Smooth muscle cell (in vitro differentiated cells): ENCODE results near the gene GTF3C5. TPM values are rescaled to one million over a fixed set of nuclear protein-coding genes. Genes with fewer than 3 reads are reported as not detected.

Experiments used
- DNase-seq: peaks from one replicate; lab custom pipeline; 2025; ENCODE audit not compliant: unreplicated experiment; lab: John Stamatoyannopoulos, UW
- H2AFZ ChIP-seq: fragments of 200-600 bp; sonication (generic); 2 replicates; pipeline ENCODE4 v1.6.0; 2016; ENCODE audit warnings: antibody characterized with exemption, low read depth, mild to moderate bottlenecking
- H3F3A ChIP-seq: fragments of 200-600 bp; sonication (generic); 2 replicates; pipeline ENCODE4 v1.6.0; 2017; ENCODE audit warnings: antibody characterized with exemption, low read depth
- H3K27ac ChIP-seq: fragments of 200-600 bp; sonication (generic); 2 replicates; pipeline ENCODE4 v1.5.1; 2016; ENCODE audit warnings: low read depth, mild to moderate bottlenecking
- H3K27me3 ChIP-seq: fragments of 200-600 bp; sonication (generic); 2 replicates; pipeline ENCODE4 v1.6.1; 2016; ENCODE audit warnings: low read depth, mild to moderate bottlenecking
- H3K36me3 ChIP-seq: fragments of 200-600 bp; sonication (generic); 2 replicates; pipeline ENCODE4 v1.5.1; 2016; ENCODE audit warnings: low read depth
- H3K4me1 ChIP-seq: fragments of 200-600 bp; sonication (generic); 2 replicates; pipeline ENCODE4 v1.5.1; 2016; ENCODE audit warnings: low read depth
- H3K4me2 ChIP-seq: fragments of 200-600 bp; sonication (generic); 2 replicates; pipeline ENCODE4 v1.6.0; 2016; ENCODE audit warnings: mild to moderate bottlenecking
- H3K4me3 ChIP-seq: fragments of 200-600 bp; sonication (generic); 2 replicates; pipeline ENCODE4 v1.5.1; 2016; ENCODE audit warnings: mild to moderate bottlenecking
- H3K79me2 ChIP-seq: fragments of 200-600 bp; sonication (generic); 2 replicates; pipeline ENCODE4 v1.6.0; 2016; ENCODE audit warnings: low read depth, mild to moderate bottlenecking
- H3K9ac ChIP-seq: fragments of 200-600 bp; sonication (generic); 2 replicates; pipeline ENCODE4 v1.6.0; 2016; ENCODE audit warnings: low read depth
- H3K9me3 ChIP-seq: fragments of 200-600 bp; sonication (generic); replicated peaks from 2 replicates; pipeline ENCODE4 v1.5.1; 2016; ENCODE audit warnings: low read depth
- H4K20me1 ChIP-seq: fragments of 200-600 bp; sonication (generic); 2 replicates; pipeline ENCODE4 v1.6.0; 2016; ENCODE audit warnings: low read depth
- CTCF ChIP-seq: fragments of 200-600 bp; sonication (generic); IDR thresholded peaks from 2 replicates; pipeline ENCODE4 v1.5.1; 2017; ENCODE audit warnings: borderline replicate concordance, mild to moderate bottlenecking, antibody characterized with exemption; ENCODE audit not compliant: insufficient read depth, poor library complexity, severe bottlenecking
- WGBS: methylation state at CpG from one replicate; pipeline ENCODE4 v1.1.7; 2016; ENCODE audit warnings: low lambda C conversion rate; 5-methylcytosine and 5-hydroxymethylcytosine counted together
- polyA plus RNA-seq: library from polyadenylated mRNA; unstranded; fragments of >200 nt; fragmentation: Nextera tagmentation; extraction: Ambion mirVana; gene quantifications from 2 replicates; pipeline ENCODE4 v1.2.1, GENCODE V29; 2016
- total RNA-seq: library from RNA; depleted of rRNA; stranded (reverse); fragments of >200 nt; gene quantifications from 2 replicates; pipeline ENCODE4 v1.2.3, GENCODE V29; 2014

The GTF3C5 gene
- total and polyA plus RNA-seq, 2 experiments from 2014 or later, result 44.2 to 59.0 TPM

DNA sequence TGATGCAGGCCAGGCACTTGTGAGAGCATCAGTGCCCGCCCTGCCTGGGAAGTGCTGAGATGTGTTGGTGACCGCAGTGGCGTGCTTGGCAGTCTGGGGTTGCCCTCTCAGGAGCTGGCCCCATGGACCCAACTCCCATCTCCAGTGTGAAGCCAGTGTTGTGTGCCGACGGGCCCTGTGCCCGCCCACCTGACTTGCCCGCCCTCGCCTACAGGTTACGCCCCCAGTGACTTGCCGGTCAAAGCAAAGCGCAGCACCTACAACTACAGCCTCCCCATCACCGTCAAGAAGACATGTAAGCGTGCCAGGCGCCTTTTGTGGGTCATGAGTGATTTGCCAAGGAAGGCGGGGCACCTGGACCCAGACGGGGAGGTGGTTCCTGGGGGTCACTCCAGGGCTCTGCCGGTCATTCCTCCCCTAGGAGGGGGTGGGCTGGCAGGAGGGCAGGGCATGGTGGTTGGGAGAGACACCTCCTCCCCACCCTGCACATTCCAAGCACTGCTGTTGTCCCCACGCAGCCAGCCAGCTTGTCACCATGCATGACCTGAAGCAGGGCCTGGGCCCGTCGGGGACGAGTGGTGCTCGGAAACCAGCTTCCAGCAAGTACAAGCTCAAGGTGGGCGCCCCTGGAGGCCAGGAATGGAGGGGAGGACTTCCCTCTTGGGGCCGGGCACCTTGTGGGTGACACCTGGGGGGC is 23.5 kb downstream of the GTF3C5 start:
- H3K36me3 ChIP-seq, result no peaks in the 10 kb centered on the region
- no peaks in the 10 kb centered on the region for H3K79me2 ChIP-seq
- H3K4me3 ChIP-seq, result no peak overlapping the region
- H3F3A ChIP-seq, result no peaks in the 10 kb centered on the region
- H2AFZ ChIP-seq, result no peak overlapping the region
- H4K20me1 ChIP-seq, result peaks cover 10% of the 10 kb centered on the region
- H3K27ac ChIP-seq, result no peak overlapping the region
- H3K4me2 ChIP-seq, result no peak overlapping the region
- H3K4me1 ChIP-seq, result no peaks in the 10 kb centered on the region
- WGBS, result 96% methylated on average over 22 of the region's 24 CpGs
- no peaks in the 10 kb centered on the region for H3K27me3 ChIP-seq
- no peak for TF ChIP-seq CTCF
- DNase-seq, result no peak
- no peaks in the 10 kb centered on the region for H3K9me3 ChIP-seq
- H3K9ac ChIP-seq, result no peak overlapping the region

- Histone ChIP-seq H2AFZ (no peak overlapping the region), H3F3A (no peaks in the 10 kb centered on the region), H3K9ac (no peak overlapping the region), H3K4me1 (peaks cover 5% of the 10 kb centered on the region), H3K36me3 (no peaks in the 10 kb centered on the region), H4K20me1 (peaks cover 9% of the 10 kb centered on the region), H3K4me3 (no peak overlapping the region), H3K4me2 (no peak overlapping the region), H3K27ac (no peak overlapping the region), H3K27me3 (no peaks in the 10 kb centered on the region), H3K9me3 (no peaks in the 10 kb centered on the region), H3K79me2 (no peaks in the 10 kb centered on the region)
- WGBS, result 85% methylated on average over 16 of the region's 16 CpGs
- DNase-seq, result no peak
- no peak for TF ChIP-seq CTCF
Measured at GRCh38 chr9:133054966-133055365, 24.2 kb downstream of the GTF3C5 start.

DNA sequence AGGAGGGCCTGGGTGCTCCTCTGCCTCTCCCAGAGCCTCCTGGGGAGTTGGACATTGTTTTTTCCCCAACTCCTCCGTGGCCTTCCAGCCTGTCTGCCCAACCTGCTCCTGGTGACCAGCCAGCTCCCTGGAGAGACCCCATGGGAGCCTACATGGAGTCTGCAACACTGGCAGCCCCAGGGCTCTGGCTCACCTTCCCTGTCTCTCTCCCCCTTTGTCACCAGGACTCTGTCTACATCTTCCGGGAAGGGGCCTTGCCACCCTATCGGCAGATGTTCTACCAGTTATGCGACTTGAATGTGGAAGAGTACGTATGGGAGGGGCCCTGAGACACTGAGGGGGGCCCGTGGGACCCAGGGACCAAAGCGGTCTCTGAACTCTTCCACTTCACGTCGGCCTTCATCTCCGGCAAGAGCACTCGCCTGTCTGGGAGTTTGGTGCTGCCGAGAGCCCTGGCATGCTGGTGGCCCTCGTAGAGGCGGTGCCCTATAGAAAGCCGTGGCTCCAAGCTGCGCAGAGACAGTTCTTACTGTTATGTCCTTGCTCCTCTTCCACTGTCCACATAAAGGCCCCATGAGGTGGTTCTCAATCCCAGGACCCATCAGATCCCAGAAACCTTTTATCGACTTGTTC is 25.1 kb downstream of the GTF3C5 start:
- Histone ChIP-seq H3K4me3 (no peak overlapping the region), H4K20me1 (no peaks in the 10 kb centered on the region), H3F3A (no peaks in the 10 kb centered on the region), H3K9me3 (no peaks in the 10 kb centered on the region), H3K36me3 (no peaks in the 10 kb centered on the region), H3K27ac (no peak overlapping the region), H3K27me3 (no peaks in the 10 kb centered on the region), H3K9ac (no peak overlapping the region), H3K4me2 (no peak overlapping the region), H3K79me2 (no peaks in the 10 kb centered on the region), H3K4me1 (peaks cover 9% of the 10 kb centered on the region), H2AFZ (no peak overlapping the region)
- 98% methylated on average over 17 of the region's 17 CpGs for WGBS
- TF ChIP-seq CTCF, result no peak
- DNase-seq, result no peak

DNA sequence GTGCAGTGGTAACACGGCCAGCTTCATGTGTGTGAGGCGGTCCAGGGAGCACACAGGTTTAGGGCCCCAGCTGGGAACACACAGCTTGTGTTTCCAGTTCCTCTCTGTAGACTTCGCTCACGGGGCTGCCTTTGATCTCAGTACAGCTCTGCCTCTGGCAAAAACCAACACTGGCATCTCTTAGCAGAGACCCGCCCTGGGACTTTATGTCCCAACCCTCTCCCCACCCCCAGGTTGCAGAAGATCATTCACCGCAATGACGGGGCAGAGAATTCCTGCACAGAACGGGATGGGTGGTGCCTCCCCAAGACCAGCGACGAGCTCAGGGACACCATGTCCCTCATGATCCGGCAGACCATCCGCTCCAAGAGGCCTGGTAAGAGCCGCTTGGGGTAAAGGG is 25.7 kb downstream of the GTF3C5 start:
- no peaks in the 10 kb centered on the region for H4K20me1 ChIP-seq
- H3K9me3 ChIP-seq, result no peaks in the 10 kb centered on the region
- DNase-seq, result no peak
- no peaks in the 10 kb centered on the region for H3K79me2 ChIP-seq
- no peak overlapping the region for H3K9ac ChIP-seq
- no peak overlapping the region for H3K4me2 ChIP-seq
- H3K4me3 ChIP-seq, result no peak overlapping the region
- H2AFZ ChIP-seq, result no peak overlapping the region
- peaks cover 15% of the 10 kb centered on the region for H3K4me1 ChIP-seq
- no peaks in the 10 kb centered on the region for H3F3A ChIP-seq
- no peak overlapping the region for H3K27ac ChIP-seq
- no peaks in the 10 kb centered on the region for H3K36me3 ChIP-seq
- 97% methylated on average over 13 of the region's 13 CpGs for WGBS
- TF ChIP-seq CTCF, result no peak
- no peaks in the 10 kb centered on the region for H3K27me3 ChIP-seq
